CD4-positive, alpha-beta memory T cell (primary cell): ENCODE data around the gene HEBP1. TPM values are rescaled to one million over a fixed set of nuclear protein-coding genes. Genes with fewer than 3 reads are reported as not detected.

Experiments
- CTCF ChIA-PET: fragments of 350-600 bp; sonication (Branson Sonifier 250); formaldehyde crosslinking; loops from one replicate; lab custom pipeline; 2021; ENCODE audit warnings: inconsistent platforms; ENCODE audit not compliant: partially characterized antibody; lab: Charles Lee
- POLR2A ChIA-PET: fragments of 350-600 bp; sonication (Branson Sonifier 250); formaldehyde crosslinking; loops from one replicate; lab custom pipeline; 2021; ENCODE audit not compliant: partially characterized antibody; lab: Charles Lee
- DNase-seq, 5 donors: peaks; one replicate each; pipeline versions ENCODE4 v3.0.0 to v3.0.0-alpha.2; 2020 to 2022; ENCODE audit warnings: mixed read lengths in 1 of 5
- H3K27ac ChIP-seq: one replicate; pipeline ENCODE4 v1.7.0; 2013; ENCODE audit warnings: low read depth, low read length
- H3K27me3 ChIP-seq: 2 replicates; pipeline ENCODE4 v1.7.0; 2013; ENCODE audit warnings: mild to moderate bottlenecking, low read length, moderate library complexity; ENCODE audit not compliant: insufficient read depth
- H3K36me3 ChIP-seq: 2 replicates; pipeline ENCODE4 v1.7.0; 2013; ENCODE audit warnings: mild to moderate bottlenecking, low read length, moderate library complexity; ENCODE audit not compliant: insufficient read depth
- H3K4me1 ChIP-seq: 2 replicates; pipeline ENCODE4 v1.7.0; 2013; ENCODE audit warnings: mild to moderate bottlenecking, low read length, moderate library complexity; ENCODE audit not compliant: insufficient read depth
- H3K4me3 ChIP-seq, 2 donors: one replicate each; pipeline ENCODE4 v1.7.0; 2013; ENCODE audit warnings: low read length in 2 of 2, mild to moderate bottlenecking in 1 of 2
- H3K9me3 ChIP-seq, 2 donors: one replicate each; pipeline ENCODE4 v1.7.0; 2013; ENCODE audit warnings: low read length in 2 of 2, control low read depth in 1 of 2; ENCODE audit not compliant: control insufficient read depth in 1 of 2
- H3K27ac Mint-ChIP-seq, 7 donors: one replicate each; pipeline ENCODE4 v1.8.0; 2020 to 2021; ENCODE audit warnings: mixed read lengths in 7 of 7, mild to moderate bottlenecking in 6 of 7, inconsistent platforms in 3 of 7, moderate library complexity in 3 of 7
- H3K27me3 Mint-ChIP-seq, 2 donors: one replicate each; pipeline ENCODE4 v1.8.0; 2020 to 2021; ENCODE audit warnings: mixed read lengths in 2 of 2
- H3K36me3 Mint-ChIP-seq, 2 donors: one replicate each; pipeline ENCODE4 v1.8.0; 2020 to 2021; ENCODE audit warnings: mixed read lengths in 2 of 2, inconsistent platforms in 1 of 2, mild to moderate bottlenecking in 1 of 2
- H3K4me1 Mint-ChIP-seq, 4 donors: one replicate each; pipeline ENCODE4 v1.8.0; 2020 to 2021; ENCODE audit warnings: mixed read lengths in 4 of 4, mild to moderate bottlenecking in 1 of 4
- H3K4me3 Mint-ChIP-seq, 8 donors: one replicate each; pipeline ENCODE4 v1.8.0; 2020 to 2021; ENCODE audit warnings: mixed read lengths in 8 of 8, mild to moderate bottlenecking in 7 of 8, moderate library complexity in 6 of 8, inconsistent platforms in 3 of 8
- H3K9me3 Mint-ChIP-seq, 8 donors: one replicate each; pipeline ENCODE4 v1.8.0; 2020 to 2021; ENCODE audit warnings: mixed read lengths in 8 of 8, mild to moderate bottlenecking in 5 of 8, inconsistent platforms in 3 of 8, moderate library complexity in 1 of 8
- intact Hi-C: fragments of 100-400 bp; cut with micrococcal nuclease; formaldehyde crosslinking; loops from one replicate; pipeline ENCODE4 v1.15.1; 2023
- polyA plus RNA-seq, 2 donors: library from polyadenylated mRNA; unstranded; fragments of 300-500 nt; fragmentation: Illumina TruSeq; gene quantifications; one replicate each; pipeline ENCODE4 v1.2.3, GENCODE V29; 2021
- total RNA-seq, 2 experiments: library from RNA; stranded (reverse); gene quantifications; one replicate each; pipeline ENCODE4 v1.2.3, GENCODE V29; 2021

The HEBP1 gene
- total and polyA plus RNA-seq, 4 experiments from 2014 or later = 11.3 to 23.0 (median 14.6) TPM

DNA sequence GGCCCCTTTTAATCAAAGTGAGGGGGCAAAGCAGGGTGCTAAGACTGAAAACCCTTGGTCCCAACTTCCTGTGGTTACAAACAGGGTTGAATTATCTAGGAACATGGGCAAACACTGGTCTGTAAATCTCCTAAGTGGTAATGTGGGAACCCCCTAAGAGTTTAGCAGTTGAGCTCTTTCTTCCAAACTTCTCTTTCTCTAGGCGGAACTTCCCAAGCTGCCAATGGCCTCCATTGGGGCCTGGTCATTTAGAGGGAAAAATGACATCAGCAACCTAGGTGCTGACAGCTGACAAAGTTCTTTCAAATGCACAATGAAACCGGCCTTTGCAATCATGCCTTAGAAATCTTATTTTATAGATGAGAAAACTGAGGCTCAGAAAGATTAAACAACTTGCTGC lies 17.7 kb downstream of the HEBP1 start:
- H3K27ac Mint-ChIP-seq = no peak overlapping the region
- H3K4me3 Mint-ChIP-seq = no peak overlapping the region
- CTCF ChIA-PET = interaction anchor here (0.9 to 1.3 kb wide), 3 partner anchors 66 to 230 kb away, joined by 3 to 5 read pairs (median 4); no protein-coding TSS in a partner anchor
- Histone ChIP-seq H3K4me1 (no peaks in the 10 kb centered on the region), H3K4me3 (no peak overlapping the region), H3K9me3 (no peaks in the 10 kb centered on the region), H3K27me3 (no peaks in the 10 kb centered on the region), H3K27ac (no peak overlapping the region), H3K36me3 (peaks cover 5% of the 10 kb centered on the region)
- peaks cover 0 to 2% (median under 1%) of the 10 kb centered on the region in 4 donors for H3K4me1 Mint-ChIP-seq
- peaks cover 18 to 20% of the 10 kb centered on the region in 2 donors for H3K36me3 Mint-ChIP-seq
- H3K9me3 Mint-ChIP-seq = no peaks in the 10 kb centered on the region
- POLR2A ChIA-PET = no interaction called here
- no peaks in the 10 kb centered on the region for H3K27me3 Mint-ChIP-seq
- DNase-seq = no peak
- intact Hi-C loops = loop anchor here (5.0 kb wide), 1 partner anchor 145 kb away; no protein-coding TSS in a partner anchor

GRCh38 chr12:12979731-12980259 lies 20.3 kb downstream of the HEBP1 start:
- ChIA-PET POLR2A (no interaction called here), CTCF (interaction anchor here (0.6 to 1.3 kb wide), 4 partner anchors 11 to 366 kb away, joined by 3 to 5 read pairs (median 4); no protein-coding TSS in a partner anchor)
- Mint-ChIP-seq H3K4me3 (no peak overlapping the region), H3K36me3 (peaks cover 20 to 34% of the 10 kb centered on the region in 2 donors), H3K27ac (no peak overlapping the region), H3K27me3 (no peaks in the 10 kb centered on the region), H3K9me3 (peaks cover 0 to 2% (median 0%) of the 10 kb centered on the region in 8 donors), H3K4me1 (peaks cover 0 to 2% (median under 1%) of the 10 kb centered on the region in 4 donors)
- Histone ChIP-seq H3K27ac (no peak overlapping the region), H3K4me3 (no peak overlapping the region), H3K9me3 (no peaks in the 10 kb centered on the region), H3K36me3 (no peaks in the 10 kb centered on the region), H3K27me3 (no peaks in the 10 kb centered on the region), H3K4me1 (no peaks in the 10 kb centered on the region)
- DNase-seq = no peak
- intact Hi-C loops = loop anchor here (5.0 kb wide), 1 partner anchor 142 kb away; no protein-coding TSS in a partner anchor

GRCh38 chr12:12979126-12979525 lies 20.9 kb downstream of the HEBP1 start:
- Histone ChIP-seq H3K4me3 (no peak overlapping the region), H3K27ac (no peak overlapping the region), H3K27me3 (no peaks in the 10 kb centered on the region), H3K36me3 (no peaks in the 10 kb centered on the region), H3K4me1 (no peaks in the 10 kb centered on the region), H3K9me3 (no peaks in the 10 kb centered on the region)
- ChIA-PET POLR2A (no interaction called here), CTCF (interaction anchor here (1.1 to 1.3 kb wide), 2 partner anchors 10 to 233 kb away, joined by 3 to 4 read pairs; no protein-coding TSS in a partner anchor)
- Mint-ChIP-seq H3K4me3 (no peak overlapping the region), H3K9me3 (peaks cover 0 to 9% (median 3%) of the 10 kb centered on the region in 8 donors), H3K27ac (no peak overlapping the region), H3K36me3 (peaks cover 25 to 37% of the 10 kb centered on the region in 2 donors), H3K4me1 (peaks cover 0 to 2% (median 0%) of the 10 kb centered on the region in 4 donors), H3K27me3 (no peaks in the 10 kb centered on the region)
- intact Hi-C loops = no loop called here
- no peak for DNase-seq

GRCh38 chr12:12977231-12977630 lies 22.8 kb downstream of the HEBP1 start:
- Mint-ChIP-seq H3K36me3 (peaks cover 37 to 50% of the 10 kb centered on the region in 2 donors), H3K27me3 (no peaks in the 10 kb centered on the region), H3K27ac (no peak overlapping the region), H3K9me3 (peaks cover 0 to 25% (median 16%) of the 10 kb centered on the region in 8 donors), H3K4me3 (no peak overlapping the region), H3K4me1 (no peaks in the 10 kb centered on the region)
- no peaks in the 10 kb centered on the region for H3K9me3 ChIP-seq
- POLR2A ChIA-PET = no interaction called here
- no peak overlapping the region for H3K4me3 ChIP-seq
- CTCF ChIA-PET = interaction anchor here (1.5 kb wide), 1 partner anchor 139 kb away, joined by 4 read pairs; no protein-coding TSS in a partner anchor
- H3K4me1 ChIP-seq = no peaks in the 10 kb centered on the region
- no peak for DNase-seq
- H3K27ac ChIP-seq = no peak overlapping the region
- H3K27me3 ChIP-seq = no peaks in the 10 kb centered on the region
- intact Hi-C loops = no loop called here
- no peaks in the 10 kb centered on the region for H3K36me3 ChIP-seq

DNA sequence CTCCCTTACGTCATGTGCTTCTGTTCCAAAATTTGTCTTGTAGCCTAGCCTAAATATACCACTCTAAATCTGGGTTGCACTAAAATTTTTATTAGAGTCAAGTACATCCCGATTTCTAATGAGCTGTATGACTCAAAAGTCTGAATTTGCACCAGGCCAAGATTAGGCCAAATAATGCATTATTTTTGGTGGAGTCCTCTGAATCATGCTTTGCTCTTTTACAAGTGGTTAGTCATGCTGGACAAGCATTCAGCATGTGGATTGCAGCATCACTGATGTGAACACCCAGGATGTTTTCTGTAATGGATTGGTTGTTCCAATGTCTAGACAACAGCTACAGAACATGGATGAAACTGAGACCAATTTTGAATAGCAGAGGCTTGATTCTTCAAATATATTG lies 23.7 kb downstream of the HEBP1 start:
- peaks cover 42 to 58% of the 10 kb centered on the region in 2 donors for H3K36me3 Mint-ChIP-seq
- no peaks in the 10 kb centered on the region for H3K27me3 ChIP-seq
- no peak for DNase-seq
- H3K36me3 ChIP-seq = no peaks in the 10 kb centered on the region
- H3K27ac ChIP-seq = no peak overlapping the region
- no peak overlapping the region for H3K27ac Mint-ChIP-seq
- intact Hi-C loops = no loop called here
- H3K4me1 ChIP-seq = no peaks in the 10 kb centered on the region
- ChIA-PET CTCF (interaction anchor here (1.1 to 1.5 kb wide), 3 partner anchors 18 to 138 kb away, joined by 3 to 4 read pairs (median 4); no protein-coding TSS in a partner anchor), POLR2A (no interaction called here)
- H3K4me1 Mint-ChIP-seq = no peaks in the 10 kb centered on the region
- H3K9me3 ChIP-seq = no peaks in the 10 kb centered on the region
- no peak overlapping the region for H3K4me3 ChIP-seq
- peaks cover 0 to 34% (median 20%) of the 10 kb centered on the region in 8 donors for H3K9me3 Mint-ChIP-seq
- no peaks in the 10 kb centered on the region for H3K27me3 Mint-ChIP-seq
- H3K4me3 Mint-ChIP-seq = no peak overlapping the region

- no peak overlapping the region for H3K27ac ChIP-seq
- H3K4me3 ChIP-seq = no peak overlapping the region
- peaks cover 43 to 61% of the 10 kb centered on the region in 2 donors for H3K36me3 Mint-ChIP-seq
- CTCF ChIA-PET = interaction anchor here (1.1 to 1.5 kb wide), 3 partner anchors 17 to 137 kb away, joined by 3 to 4 read pairs (median 4); no protein-coding TSS in a partner anchor
- H3K27me3 ChIP-seq = no peaks in the 10 kb centered on the region
- H3K36me3 ChIP-seq = no peaks in the 10 kb centered on the region
- DNase-seq = no peak
- H3K9me3 ChIP-seq = no peaks in the 10 kb centered on the region
- H3K4me3 Mint-ChIP-seq = no peak overlapping the region
- POLR2A ChIA-PET = no interaction called here
- no peaks in the 10 kb centered on the region for H3K27me3 Mint-ChIP-seq
- H3K27ac Mint-ChIP-seq = no peak overlapping the region
- H3K4me1 Mint-ChIP-seq = no peaks in the 10 kb centered on the region
- peaks cover 0 to 36% (median 20%) of the 10 kb centered on the region in 8 donors for H3K9me3 Mint-ChIP-seq
- intact Hi-C loops = no loop called here
- no peaks in the 10 kb centered on the region for H3K4me1 ChIP-seq
Observed at GRCh38 chr12:12975322-12976077, 24.6 kb downstream of the HEBP1 start.

DNA sequence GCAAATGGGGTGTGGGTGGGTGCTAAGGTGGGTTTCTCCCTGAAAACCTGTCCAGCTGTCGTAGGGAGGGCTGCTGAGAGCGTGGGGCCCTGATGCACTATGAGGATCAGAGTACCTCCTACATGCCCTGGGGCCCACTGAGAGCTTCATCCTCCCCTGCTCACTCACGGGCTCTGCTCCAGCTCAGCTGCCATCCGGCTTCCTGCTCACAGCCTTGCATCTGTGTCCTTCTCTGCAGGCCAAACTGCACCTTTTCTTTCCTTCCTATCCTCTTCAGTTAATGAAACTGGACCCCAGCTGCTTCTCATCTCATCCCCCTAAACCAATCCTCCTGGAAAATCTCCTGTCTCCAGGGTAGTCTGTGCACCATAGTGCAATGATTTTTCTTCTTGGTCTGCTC lies 25.9 kb downstream of the HEBP1 start:
- H3K27ac ChIP-seq = no peak overlapping the region
- H3K9me3 ChIP-seq = no peaks in the 10 kb centered on the region
- Mint-ChIP-seq H3K9me3 (peaks cover 0 to 36% (median 20%) of the 10 kb centered on the region in 8 donors), H3K27ac (no peak overlapping the region), H3K4me1 (no peaks in the 10 kb centered on the region), H3K4me3 (no peak overlapping the region), H3K27me3 (no peaks in the 10 kb centered on the region), H3K36me3 (peaks cover 43 to 61% of the 10 kb centered on the region in 2 donors)
- ChIA-PET CTCF (no interaction called here), POLR2A (no interaction called here)
- intact Hi-C loops = no loop called here
- no peak for DNase-seq
- no peak overlapping the region for H3K4me3 ChIP-seq
- no peaks in the 10 kb centered on the region for H3K4me1 ChIP-seq
- no peaks in the 10 kb centered on the region for H3K27me3 ChIP-seq
- H3K36me3 ChIP-seq = no peaks in the 10 kb centered on the region
